K562 (cell line): ENCODE data around the gene IRAK2.

Source experiments
- CTCF ChIP-seq, 3 experiments: IDR thresholded peaks in 2 of 3; conservative IDR thresholded peaks in 1 of 3; 2 replicates each; pipeline ENCODE4 v1.5.1; 2011 to 2012; ENCODE audit warnings: low read length in 3 of 3, mild to moderate bottlenecking in 3 of 3, control low read depth in 2 of 3, improper control_type of control experiment in 1 of 3, inconsistent platforms in 1 of 3, low read depth in 1 of 3, mixed read lengths in 1 of 3, moderate library complexity in 1 of 3; ENCODE audit not compliant: insufficient read depth in 2 of 3
- EGR1 ChIP-seq: fragments of 450-650 bp; conservative IDR thresholded peaks from 2 replicates; pipeline ENCODE4 v1.6.1; 2017; ENCODE audit warnings: mild to moderate bottlenecking
- HNRNPK ChIP-seq: fragments of 200-400 bp; formaldehyde crosslinking; IDR thresholded peaks from one replicate; pipeline ENCODE4 v1.6.1; 2018; ENCODE audit warnings: mild to moderate bottlenecking, low read depth, low read length; ENCODE audit not compliant: poor library complexity, severe bottlenecking
- MYBL2 ChIP-seq, 2 experiments: fragments of 450-650 bp in 1 of 2; sonication (generic) in 1 of 2; formaldehyde crosslinking in 1 of 2; IDR thresholded peaks; 2 replicates each; pipeline versions ENCODE4 v1.6.1 to v1.8.1; 2017 to 2022; ENCODE audit warnings: borderline replicate concordance in 1 of 2, inconsistent platforms in 1 of 2, low read depth in 1 of 2, mild to moderate bottlenecking in 1 of 2, missing genetic modification reagents in 1 of 2, moderate library complexity in 1 of 2
- RBM17 ChIP-seq: fragments of 200-400 bp; formaldehyde crosslinking; IDR thresholded peaks from 2 replicates; pipeline ENCODE4 v1.6.1; 2017; ENCODE audit warnings: low read depth, mild to moderate bottlenecking, low read length, borderline replicate concordance
- SMAD1 ChIP-seq: fragments of 150-350 bp; IDR thresholded peaks from 2 replicates; pipeline ENCODE4 v1.6.1; 2014; ENCODE audit warnings: low read length, low read depth; ENCODE audit not compliant: partially characterized antibody
- TF ChIP-seq, protein P1 (sequence below): fragments of 150-350 bp; conservative IDR thresholded peaks from 2 replicates; pipeline ENCODE4 v1.6.1; 2014; ENCODE audit warnings: low read length

GRCh38 chr3:10188804-10189556 is 24.3 kb downstream of the IRAK2 start:
- TF ChIP-seq RBM17, result no peak
- TF ChIP-seq CTCF (IDR thresholded peaks at IDR 0.05 in 2 of 3, conservative IDR thresholded peaks at IDR 0.05 in 1 of 3; ENCODE audit: insufficient read depth in 2 of 3, low read depth in 1 of 3, low read length in 3 of 3), result no peak
- no peak for TF ChIP-seq EGR1
- TF ChIP-seq MYBL2 (IDR thresholded peaks at IDR 0.05; ENCODE audit: low read depth), result no peak
- no peak for TF ChIP-seq MYBL2 (CRISPR knock-in tag; IDR thresholded peaks at IDR 0.05; ENCODE audit: borderline replicate concordance)
- TF ChIP-seq, protein P1, sequence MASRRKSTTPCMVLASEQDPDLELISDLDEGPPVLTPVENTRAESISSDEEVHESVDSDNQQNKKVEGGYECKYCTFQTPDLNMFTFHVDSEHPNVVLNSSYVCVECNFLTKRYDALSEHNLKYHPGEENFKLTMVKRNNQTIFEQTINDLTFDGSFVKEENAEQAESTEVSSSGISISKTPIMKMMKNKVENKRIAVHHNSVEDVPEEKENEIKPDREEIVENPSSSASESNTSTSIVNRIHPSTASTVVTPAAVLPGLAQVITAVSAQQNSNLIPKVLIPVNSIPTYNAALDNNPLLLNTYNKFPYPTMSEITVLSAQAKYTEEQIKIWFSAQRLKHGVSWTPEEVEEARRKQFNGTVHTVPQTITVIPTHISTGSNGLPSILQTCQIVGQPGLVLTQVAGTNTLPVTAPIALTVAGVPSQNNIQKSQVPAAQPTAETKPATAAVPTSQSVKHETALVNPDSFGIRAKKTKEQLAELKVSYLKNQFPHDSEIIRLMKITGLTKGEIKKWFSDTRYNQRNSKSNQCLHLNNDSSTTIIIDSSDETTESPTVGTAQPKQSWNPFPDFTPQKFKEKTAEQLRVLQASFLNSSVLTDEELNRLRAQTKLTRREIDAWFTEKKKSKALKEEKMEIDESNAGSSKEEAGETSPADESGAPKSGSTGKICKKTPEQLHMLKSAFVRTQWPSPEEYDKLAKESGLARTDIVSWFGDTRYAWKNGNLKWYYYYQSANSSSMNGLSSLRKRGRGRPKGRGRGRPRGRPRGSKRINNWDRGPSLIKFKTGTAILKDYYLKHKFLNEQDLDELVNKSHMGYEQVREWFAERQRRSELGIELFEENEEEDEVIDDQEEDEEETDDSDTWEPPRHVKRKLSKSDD, result no peak
- no peak for TF ChIP-seq SMAD1
- no peak for TF ChIP-seq HNRNPK
